SK-N-SH treated with all-trans-retinoic acid at 6 μM for 48 hours (cell line): ENCODE data around the gene POU2F1.

Experiments
- ATAC-seq: fragments of 200-7000 bp; cut with Tn5 transposase; 3 replicates; pipeline ENCODE4 v1.9.1; 2020; ENCODE audit warnings: mild to moderate bottlenecking, moderate library complexity
- ARNTL ChIP-seq: fragments of 450-650 bp; formaldehyde crosslinking; IDR thresholded peaks from 2 replicates; pipeline ENCODE4 v1.5.0; 2020; ENCODE audit warnings: low read depth, mild to moderate bottlenecking, moderate library complexity, borderline replicate concordance
- BACH2 ChIP-seq: fragments of 250-450 bp; sonication (Bioruptor Pico); IDR thresholded peaks from 2 replicates; pipeline ENCODE4 v1.9.0; 2021; ENCODE audit warnings: mild to moderate bottlenecking, borderline replicate concordance
- CSDC2 ChIP-seq: fragments of 250-450 bp; sonication (Bioruptor Pico); IDR thresholded peaks from 2 replicates; pipeline ENCODE4 v1.5.0; 2020; ENCODE audit warnings: mild to moderate bottlenecking, moderate library complexity
- ESRRG ChIP-seq: fragments of 250-450 bp; sonication (Bioruptor Pico); IDR thresholded peaks from 2 replicates; pipeline ENCODE4 v1.6.1; 2021; ENCODE audit warnings: mild to moderate bottlenecking
- GLIS3 ChIP-seq: fragments of 250-450 bp; sonication (Bioruptor Pico); IDR thresholded peaks from 2 replicates; pipeline ENCODE4 v1.5.0; 2020; ENCODE audit warnings: mild to moderate bottlenecking, moderate library complexity
- ISL1 ChIP-seq: fragments of 250-450 bp; sonication (Bioruptor Pico); IDR thresholded peaks from 2 replicates; pipeline ENCODE4 v2.1.2; 2022; ENCODE audit warnings: mild to moderate bottlenecking, moderate library complexity
- OSR1 ChIP-seq: fragments of 250-450 bp; sonication (Bioruptor Pico); IDR thresholded peaks from 2 replicates; pipeline ENCODE4 v1.8.0; 2022; ENCODE audit warnings: moderate library complexity, mild to moderate bottlenecking, inconsistent platforms
- PATZ1 ChIP-seq: fragments of 250-450 bp; sonication (Bioruptor Pico); IDR thresholded peaks from 2 replicates; pipeline ENCODE4 v1.8.0; 2020; ENCODE audit warnings: mild to moderate bottlenecking, moderate library complexity, borderline replicate concordance
- PPARA ChIP-seq: fragments of 250-450 bp; sonication (Bioruptor Pico); IDR thresholded peaks from 2 replicates; pipeline ENCODE4 v1.5.0; 2020; ENCODE audit warnings: mild to moderate bottlenecking, borderline replicate concordance
- RARB ChIP-seq: fragments of 250-450 bp; sonication (Bioruptor Pico); IDR thresholded peaks from 2 replicates; pipeline ENCODE4 v1.8.0; 2021; ENCODE audit warnings: mild to moderate bottlenecking, moderate library complexity
- SNAI2 ChIP-seq: fragments of 250-450 bp; sonication (Bioruptor Pico); IDR thresholded peaks from 2 replicates; pipeline ENCODE4 v1.5.0; 2020; ENCODE audit warnings: mild to moderate bottlenecking, moderate library complexity
- TCF4 ChIP-seq: fragments of 250-450 bp; sonication (Bioruptor Pico); IDR thresholded peaks from 2 replicates; pipeline ENCODE4 v1.8.0; 2021; ENCODE audit warnings: mild to moderate bottlenecking, moderate library complexity, borderline replicate concordance
- TOX ChIP-seq: fragments of 250-450 bp; sonication (Bioruptor Pico); IDR thresholded peaks from 2 replicates; pipeline ENCODE4 v1.8.0; 2021; ENCODE audit warnings: mild to moderate bottlenecking, moderate library complexity, borderline replicate concordance
- ZC3H10 ChIP-seq: fragments of 250-450 bp; sonication (Bioruptor Pico); IDR thresholded peaks from 2 replicates; pipeline ENCODE4 v1.5.1; 2021; ENCODE audit warnings: mild to moderate bottlenecking, moderate library complexity
- ZFP3 ChIP-seq: fragments of 250-450 bp; sonication (Bioruptor Pico); IDR thresholded peaks from 2 replicates; pipeline ENCODE4 v1.5.0; 2020; ENCODE audit warnings: mild to moderate bottlenecking, moderate library complexity
- ZFP30 ChIP-seq: fragments of 450-650 bp; formaldehyde crosslinking; IDR thresholded peaks from 2 replicates; pipeline ENCODE4 v1.5.0; 2022; ENCODE audit warnings: mild to moderate bottlenecking, moderate library complexity
- ZNF565 ChIP-seq: fragments of 450-650 bp; formaldehyde crosslinking; conservative IDR thresholded peaks from 2 replicates; pipeline ENCODE4 v1.5.0; 2020; ENCODE audit warnings: low read depth, mild to moderate bottlenecking, moderate library complexity
- ZNF70 ChIP-seq: fragments of 450-650 bp; formaldehyde crosslinking; IDR thresholded peaks from 2 replicates; pipeline ENCODE4 v1.5.0; 2020; ENCODE audit warnings: mild to moderate bottlenecking, moderate library complexity
- ZNF8 ChIP-seq: fragments of 450-650 bp; formaldehyde crosslinking; IDR thresholded peaks from 2 replicates; pipeline ENCODE4 v1.5.0; 2020; ENCODE audit warnings: mild to moderate bottlenecking, moderate library complexity
- TF ChIP-seq, protein P1 (sequence below): fragments of 250-450 bp; sonication (Bioruptor Pico); IDR thresholded peaks from 2 replicates; pipeline ENCODE4 v1.8.0; 2021; ENCODE audit warnings: low read depth, mild to moderate bottlenecking, moderate library complexity, borderline replicate concordance
- TF ChIP-seq, protein P2 (sequence below): fragments of 250-450 bp; sonication (Bioruptor Pico); IDR thresholded peaks from 2 replicates; pipeline ENCODE4 v1.5.0; 2020; ENCODE audit warnings: mild to moderate bottlenecking, moderate library complexity

Gene POU2F1

GRCh38 chr1:167408355-167408754 lies 187.7 kb downstream of the POU2F1 start:
- no peak for TF ChIP-seq BACH2
- no peak for TF ChIP-seq ESRRG (CRISPR knock-in tag)
- no peak for TF ChIP-seq ZNF565
- TF ChIP-seq ZFP3: no peak
- TF ChIP-seq ISL1 (CRISPR knock-in tag): no peak
- TF ChIP-seq ZFP30 (CRISPR knock-in tag): no peak
- no peak for TF ChIP-seq ZC3H10 (CRISPR knock-in tag)
- TF ChIP-seq PATZ1: no peak
- no peak for TF ChIP-seq OSR1 (CRISPR knock-in tag)
- TF ChIP-seq CSDC2 (CRISPR knock-in tag): no peak
- TF ChIP-seq PPARA (CRISPR knock-in tag): no peak
- no peak for TF ChIP-seq RARB
- no peak for TF ChIP-seq ZNF70 (CRISPR knock-in tag)
- TF ChIP-seq, protein P1, sequence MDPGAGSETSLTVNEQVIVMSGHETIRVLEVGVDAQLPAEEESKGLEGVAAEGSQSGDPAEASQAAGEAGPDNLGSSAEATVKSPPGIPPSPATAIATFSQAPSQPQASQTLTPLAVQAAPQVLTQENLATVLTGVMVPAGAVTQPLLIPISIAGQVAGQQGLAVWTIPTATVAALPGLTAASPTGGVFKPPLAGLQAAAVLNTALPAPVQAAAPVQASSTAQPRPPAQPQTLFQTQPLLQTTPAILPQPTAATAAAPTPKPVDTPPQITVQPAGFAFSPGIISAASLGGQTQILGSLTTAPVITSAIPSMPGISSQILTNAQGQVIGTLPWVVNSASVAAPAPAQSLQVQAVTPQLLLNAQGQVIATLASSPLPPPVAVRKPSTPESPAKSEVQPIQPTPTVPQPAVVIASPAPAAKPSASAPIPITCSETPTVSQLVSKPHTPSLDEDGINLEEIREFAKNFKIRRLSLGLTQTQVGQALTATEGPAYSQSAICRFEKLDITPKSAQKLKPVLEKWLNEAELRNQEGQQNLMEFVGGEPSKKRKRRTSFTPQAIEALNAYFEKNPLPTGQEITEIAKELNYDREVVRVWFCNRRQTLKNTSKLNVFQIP: no peak
- no peak for TF ChIP-seq ARNTL (CRISPR knock-in tag)
- TF ChIP-seq, protein P2, sequence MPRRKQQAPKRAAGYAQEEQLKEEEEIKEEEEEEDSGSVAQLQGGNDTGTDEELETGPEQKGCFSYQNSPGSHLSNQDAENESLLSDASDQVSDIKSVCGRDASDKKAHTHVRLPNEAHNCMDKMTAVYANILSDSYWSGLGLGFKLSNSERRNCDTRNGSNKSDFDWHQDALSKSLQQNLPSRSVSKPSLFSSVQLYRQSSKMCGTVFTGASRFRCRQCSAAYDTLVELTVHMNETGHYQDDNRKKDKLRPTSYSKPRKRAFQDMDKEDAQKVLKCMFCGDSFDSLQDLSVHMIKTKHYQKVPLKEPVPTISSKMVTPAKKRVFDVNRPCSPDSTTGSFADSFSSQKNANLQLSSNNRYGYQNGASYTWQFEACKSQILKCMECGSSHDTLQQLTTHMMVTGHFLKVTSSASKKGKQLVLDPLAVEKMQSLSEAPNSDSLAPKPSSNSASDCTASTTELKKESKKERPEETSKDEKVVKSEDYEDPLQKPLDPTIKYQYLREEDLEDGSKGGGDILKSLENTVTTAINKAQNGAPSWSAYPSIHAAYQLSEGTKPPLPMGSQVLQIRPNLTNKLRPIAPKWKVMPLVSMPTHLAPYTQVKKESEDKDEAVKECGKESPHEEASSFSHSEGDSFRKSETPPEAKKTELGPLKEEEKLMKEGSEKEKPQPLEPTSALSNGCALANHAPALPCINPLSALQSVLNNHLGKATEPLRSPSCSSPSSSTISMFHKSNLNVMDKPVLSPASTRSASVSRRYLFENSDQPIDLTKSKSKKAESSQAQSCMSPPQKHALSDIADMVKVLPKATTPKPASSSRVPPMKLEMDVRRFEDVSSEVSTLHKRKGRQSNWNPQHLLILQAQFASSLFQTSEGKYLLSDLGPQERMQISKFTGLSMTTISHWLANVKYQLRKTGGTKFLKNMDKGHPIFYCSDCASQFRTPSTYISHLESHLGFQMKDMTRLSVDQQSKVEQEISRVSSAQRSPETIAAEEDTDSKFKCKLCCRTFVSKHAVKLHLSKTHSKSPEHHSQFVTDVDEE (CRISPR knock-in tag): no peak
- no peak for TF ChIP-seq GLIS3 (CRISPR knock-in tag)
- no peak for TF ChIP-seq TCF4 (CRISPR knock-in tag)
- no peak for TF ChIP-seq SNAI2 (CRISPR knock-in tag)
- TF ChIP-seq, all 23 proteins: peak for 0
- no peak for ATAC-seq

DNA sequence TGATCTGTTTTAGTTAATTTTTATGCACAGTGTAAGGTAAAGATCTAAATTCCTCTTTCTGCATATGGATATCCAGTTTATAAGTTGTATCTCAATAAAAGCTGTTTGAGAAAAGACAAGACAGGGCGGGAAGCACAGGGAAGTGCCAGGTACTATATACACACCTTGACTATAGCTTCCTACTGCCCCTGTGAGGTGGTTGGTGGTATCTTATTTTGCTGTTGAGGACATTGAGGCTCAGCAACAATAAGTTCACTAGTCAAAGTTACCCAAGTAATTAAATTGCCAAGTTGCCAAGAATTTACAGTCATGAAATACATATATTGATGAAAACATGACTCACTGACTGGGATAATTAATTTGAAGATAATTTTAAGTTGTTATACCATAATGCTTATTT lies 188.5 kb downstream of the POU2F1 start:
- peak; percentile 54; the same call in 2 of the 3 replicates for ATAC-seq

More for the DNA sequence above, 188.5 kb downstream of the POU2F1 start:
- TF ChIP-seq ZNF8 (CRISPR knock-in tag): no peak
- TF ChIP-seq TOX (CRISPR knock-in tag): no peak
- TF ChIP-seq BACH2: no peak
- no peak for TF ChIP-seq TCF4 (CRISPR knock-in tag)
- TF ChIP-seq, protein P2 (CRISPR knock-in tag): no peak
- TF ChIP-seq PATZ1: no peak
- no peak for TF ChIP-seq ARNTL (CRISPR knock-in tag)
- TF ChIP-seq ZNF70 (CRISPR knock-in tag): no peak
